ENCODE data around the gene PADI3. TPM values are rescaled to one million over a fixed set of nuclear protein-coding genes. Genes with fewer than 3 reads are reported as not detected.

PADI3 gene
- total and polyA plus RNA-seq, 2 of the 13 experiments (the other 11 are each of a cell fraction or from before 2014, with no cell fraction given), result not detected

DNA sequence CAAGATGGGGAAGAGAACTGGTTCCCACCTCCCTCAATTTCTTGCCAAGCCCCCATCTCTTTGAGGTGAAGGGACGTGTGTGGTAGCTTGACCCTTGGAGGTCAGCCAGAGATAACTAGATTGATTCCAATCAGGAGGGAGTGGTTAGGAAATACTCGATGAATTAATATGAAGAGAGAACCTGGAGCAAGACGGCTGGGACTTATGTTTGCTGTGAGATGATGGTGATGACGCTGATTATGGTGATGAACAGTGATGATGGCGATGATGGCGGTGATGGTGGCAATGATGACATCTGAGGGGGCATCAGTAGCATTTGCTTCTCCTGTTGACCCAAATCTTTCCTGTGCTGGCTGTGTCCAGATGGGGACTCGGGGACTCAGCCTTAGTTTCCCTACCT is 43.2 kb upstream of the PADI3 start:
- Histone ChIP-seq H3K9ac (ENCODE audit: insufficient read depth, low read depth, low read length) (no peak overlapping the region), H3K79me2 (ENCODE audit: insufficient read depth, low read length) (no peaks in the 10 kb centered on the region), H3K27ac (ENCODE audit: extremely low read length, insufficient read depth, low read length) (no peak overlapping the region), H3K27me3 (ENCODE audit: control insufficient read depth in 1 of 2, insufficient read depth in 2 of 2, low read length in 2 of 2) (peaks cover 0 to 4% of the 10 kb centered on the region in 2 experiments; a peak in 1 of 5 replicates), H3K4me1 (ENCODE audit: insufficient read depth, low read length) (0 out of 2 replicates have a peak, but pooled peaks cover 7% of the 10 kb centered on the region), H2AFZ (ENCODE audit: low read length) (no peak overlapping the region), H3K4me3 (replicated peaks in 1 of 3; ENCODE audit: insufficient read depth in 1 of 3, low read depth in 2 of 3, low read length in 3 of 3) (no peak overlapping the region), H3K9me3 (ENCODE audit: low read length) (no peaks in the 10 kb centered on the region), H3K36me3 (replicated peaks in 1 of 2; ENCODE audit: control insufficient read depth in 1 of 2, insufficient read depth in 2 of 2, low read length in 2 of 2) (no peaks in the 10 kb centered on the region), H4K20me1 (ENCODE audit: insufficient read depth, low read length) (no peaks in the 10 kb centered on the region), H3K4me2 (ENCODE audit: low read depth, low read length) (no peak overlapping the region)
- CTCF ChIA-PET (ENCODE audit: low intra/inter-chr PET ratio, low total read pairs), result no interaction called here
- no TSS peak for BruUV-seq (replicated peaks)
- POLR2A ChIA-PET, result no interaction called here
- in situ Hi-C loops (cut with HindIII; ENCODE audit: extremely low pct_ligation_motif_present, low pct_unique_long_range_greater_than_20kb) (no loop called here), intact Hi-C loops (cut with micrococcal nuclease; ENCODE audit: unreplicated experiment) (no loop called here)
- no peak for TF ChIP-seq FOXC1 (CRISPR knock-in tag; IDR thresholded peaks at IDR 0.05; ENCODE audit: borderline replicate concordance)
- TF ChIP-seq CREB1 (IDR thresholded peaks at IDR 0.05), result 0 out of 2 replicates have a peak, but pooled peaks have one; percentile 59
- TF ChIP-seq CREB1 (CRISPR knock-in tag; IDR thresholded peaks at IDR 0.05), result no peak
- FAIRE-seq, result no peak
- no peak for DNase-seq (ENCODE audit: low spot score)
- no peak for ATAC-seq
- WGBS (ENCODE audit: low lambda C conversion rate), result 34% methylated on average over 6 of the region's 7 CpGs

DNA sequence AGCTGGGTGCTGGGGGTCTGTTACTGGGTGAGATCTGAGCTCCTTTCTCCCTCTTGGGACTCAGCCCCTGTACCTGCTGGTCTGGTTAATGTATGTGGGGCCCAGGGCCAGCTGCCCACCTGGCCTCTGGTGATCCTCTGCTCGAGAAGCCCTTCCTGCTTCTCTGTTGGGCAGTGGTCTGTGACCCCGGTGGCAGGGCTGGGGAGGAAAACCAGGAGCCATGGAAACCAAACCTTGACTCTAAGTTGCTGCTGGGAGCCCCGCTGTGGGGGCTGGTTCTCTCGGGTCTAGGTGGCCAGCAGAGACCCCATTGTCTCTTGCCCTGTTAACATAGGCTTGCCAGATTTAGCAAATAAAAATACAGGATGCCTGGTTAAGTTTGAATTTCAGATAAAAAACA is 42.7 kb upstream of the PADI3 start:
- BruUV-seq (replicated peaks), result no TSS peak

More for the DNA sequence above, 42.7 kb upstream of the PADI3 start:
- no peaks in the 10 kb centered on the region for H3K36me3 ChIP-seq (replicated peaks in 1 of 2; ENCODE audit: control insufficient read depth in 1 of 2, insufficient read depth in 2 of 2, low read length in 2 of 2)
- ATAC-seq, result no peak
- no peaks in the 10 kb centered on the region for H4K20me1 ChIP-seq (ENCODE audit: insufficient read depth, low read length)
- H3K9ac ChIP-seq (ENCODE audit: insufficient read depth, low read depth, low read length), result no peak overlapping the region
- CTCF ChIA-PET (ENCODE audit: low intra/inter-chr PET ratio, low total read pairs), result no interaction called here
- in situ Hi-C loops (cut with HindIII; ENCODE audit: extremely low pct_ligation_motif_present, low pct_unique_long_range_greater_than_20kb), result no loop called here
- no peak for DNase-seq (ENCODE audit: low spot score)
- POLR2A ChIA-PET, result no interaction called here
- H3K79me2 ChIP-seq (ENCODE audit: insufficient read depth, low read length), result no peaks in the 10 kb centered on the region
- H3K9me3 ChIP-seq (ENCODE audit: low read length), result no peaks in the 10 kb centered on the region
- no peak overlapping the region for H2AFZ ChIP-seq (ENCODE audit: low read length)
- FAIRE-seq, result no peak
- H3K4me3 ChIP-seq (replicated peaks in 1 of 3; ENCODE audit: insufficient read depth in 1 of 3, low read depth in 2 of 3, low read length in 3 of 3), result no peak overlapping the region
- H3K27me3 ChIP-seq (ENCODE audit: control insufficient read depth in 1 of 2, insufficient read depth in 2 of 2, low read length in 2 of 2), result peaks cover 0 to 4% of the 10 kb centered on the region in 2 experiments; a peak in 1 of 5 replicates
- 0 out of 2 replicates have a peak, but pooled peaks cover 1% of the 10 kb centered on the region for H3K4me1 ChIP-seq (ENCODE audit: insufficient read depth, low read length)
- no peak overlapping the region for H3K4me2 ChIP-seq (ENCODE audit: low read depth, low read length)
- intact Hi-C loops (cut with micrococcal nuclease; ENCODE audit: unreplicated experiment), result no loop called here
- WGBS (ENCODE audit: low lambda C conversion rate), result 9% methylated on average over 4 of the region's 4 CpGs
- H3K27ac ChIP-seq (ENCODE audit: extremely low read length, insufficient read depth, low read length), result no peak overlapping the region
- TF ChIP-seq ZNF543 (CRISPR knock-in tag; IDR thresholded peaks at IDR 0.05) (no peak), TEAD2 (CRISPR knock-in tag; IDR thresholded peaks at IDR 0.05) (no peak), ZNF776 (CRISPR knock-in tag; IDR thresholded peaks at IDR 0.05) (no peak), FOXO1 (CRISPR knock-in tag; IDR thresholded peaks at IDR 0.05) (no peak), ZNF83 (CRISPR knock-in tag; IDR thresholded peaks at IDR 0.05; ENCODE audit: borderline replicate concordance) (no peak)
- TF ChIP-seq, protein P1, sequence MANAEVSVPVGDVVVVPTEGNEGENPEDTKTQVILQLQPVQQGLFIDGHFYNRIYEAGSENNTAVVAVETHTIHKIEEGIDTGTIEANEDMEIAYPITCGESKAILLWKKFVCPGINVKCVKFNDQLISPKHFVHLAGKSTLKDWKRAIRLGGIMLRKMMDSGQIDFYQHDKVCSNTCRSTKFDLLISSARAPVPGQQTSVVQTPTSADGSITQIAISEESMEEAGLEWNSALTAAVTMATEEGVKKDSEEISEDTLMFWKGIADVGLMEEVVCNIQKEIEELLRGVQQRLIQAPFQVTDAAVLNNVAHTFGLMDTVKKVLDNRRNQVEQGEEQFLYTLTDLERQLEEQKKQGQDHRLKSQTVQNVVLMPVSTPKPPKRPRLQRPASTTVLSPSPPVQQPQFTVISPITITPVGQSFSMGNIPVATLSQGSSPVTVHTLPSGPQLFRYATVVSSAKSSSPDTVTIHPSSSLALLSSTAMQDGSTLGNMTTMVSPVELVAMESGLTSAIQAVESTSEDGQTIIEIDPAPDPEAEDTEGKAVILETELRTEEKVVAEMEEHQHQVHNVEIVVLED (CRISPR knock-in tag; IDR thresholded peaks at IDR 0.05; ENCODE audit: borderline replicate concordance), result no peak
- TF ChIP-seq, protein P2, sequence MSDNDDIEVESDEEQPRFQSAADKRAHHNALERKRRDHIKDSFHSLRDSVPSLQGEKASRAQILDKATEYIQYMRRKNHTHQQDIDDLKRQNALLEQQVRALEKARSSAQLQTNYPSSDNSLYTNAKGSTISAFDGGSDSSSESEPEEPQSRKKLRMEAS (IDR thresholded peaks at IDR 0.05), result no peak

All from HepG2 (cell line).